A673 (cell line): ENCODE measurements around the gene ZNF48.

Experiments
- CTCF ChIP-seq: fragments of 300-800, 200-600 bp; sonication (generic); conservative IDR thresholded peaks from 2 replicates; pipeline ENCODE4 v1.5.1; 2017; ENCODE audit warnings: low read depth, mild to moderate bottlenecking, antibody characterized with exemption, low read length, moderate library complexity, mixed read lengths
- EZH2 ChIP-seq: fragments of 200-600 bp; sonication (generic); IDR thresholded peaks from 2 replicates; pipeline ENCODE4 v1.6.1; 2017; ENCODE audit warnings: borderline replicate concordance, low read depth, mild to moderate bottlenecking, mixed read lengths, antibody characterized with exemption, low read length; ENCODE audit not compliant: poor library complexity, severe bottlenecking

GRCh38 chr16:30414159-30414558 lies 18.9 kb downstream of the ZNF48 start:
- TF ChIP-seq CTCF = no peak
- TF ChIP-seq EZH2 = no peak
